NCI-H146 treated with DMSO at 0.1 percent for 48 hours (cell line): Measurements from ENCODE around the gene CTH.
"Not testable (repeated sequence)": the region's sequence is repeated elsewhere in the genome, so short reads cannot be mapped to it uniquely, and the experiment has no call there.

Experiments
- DNase-seq: peaks from one replicate; lab custom pipeline; 2025; ENCODE audit not compliant: unreplicated experiment; lab: John Stamatoyannopoulos, UW

Gene CTH

GRCh38 chr1:70449049-70449448 lies 38.0 kb downstream of the CTH start:
- DNase-seq: no peak

DNA sequence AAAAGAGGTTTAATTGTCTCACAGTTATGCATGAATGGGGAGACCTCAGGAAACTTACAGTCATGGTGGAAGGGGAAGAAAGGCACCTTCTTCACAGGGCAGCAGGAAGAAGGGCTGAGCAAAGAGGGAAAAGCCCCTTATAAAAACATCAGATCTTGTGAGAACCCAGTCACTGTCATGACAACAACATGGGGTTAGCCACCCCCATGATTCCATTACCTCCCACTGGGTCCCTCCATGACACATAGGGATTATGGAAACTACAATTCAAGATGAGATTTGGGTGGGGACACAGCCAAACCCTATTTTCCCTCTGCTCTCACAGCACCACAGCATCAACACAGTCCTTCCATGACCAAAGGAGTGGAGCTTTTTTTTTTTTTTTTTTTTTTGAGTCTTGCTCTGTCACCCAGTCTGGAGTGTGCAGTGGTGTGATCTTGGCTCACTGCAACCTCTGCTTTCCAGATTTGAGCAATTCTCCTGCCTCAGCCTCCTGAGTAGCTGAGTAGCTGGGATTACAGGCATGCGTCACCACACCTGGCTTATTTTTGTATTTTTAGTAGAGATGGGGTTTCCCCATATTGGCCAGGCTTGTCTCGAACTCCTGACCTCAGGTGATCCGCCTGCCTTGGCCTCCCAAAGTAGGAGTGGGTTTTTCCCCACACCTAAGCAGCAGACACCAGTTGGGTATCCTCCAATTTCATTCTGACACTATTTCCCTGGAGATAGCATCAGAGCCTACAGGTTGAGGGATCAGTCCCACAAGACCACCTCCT lies 41.3 kb downstream of the CTH start:
- DNase-seq: not testable (repeated sequence)

DNA sequence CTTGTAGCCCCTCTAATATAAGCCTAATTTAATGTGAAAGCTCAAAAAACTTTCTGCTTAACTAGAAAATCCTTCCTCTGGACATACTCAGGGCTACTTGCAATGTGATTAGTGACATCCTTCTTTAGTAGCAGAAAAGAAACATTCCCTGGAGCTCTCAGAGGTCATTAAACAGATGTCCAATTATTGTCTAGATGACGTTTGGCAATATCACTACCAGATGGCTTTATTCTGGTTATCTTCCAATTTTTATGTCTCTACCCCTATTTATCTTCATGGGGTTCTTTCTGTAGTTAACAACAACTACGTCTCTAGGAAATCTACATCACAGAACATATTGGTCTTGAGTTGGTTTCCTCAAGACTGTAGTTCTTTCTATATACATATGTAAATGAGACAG lies 44.2 kb downstream of the CTH start:
- DNase-seq: no peak

- DNase-seq: no peak
Measured at GRCh38 chr1:70458131-70458530, 47.1 kb downstream of the CTH start.

DNA sequence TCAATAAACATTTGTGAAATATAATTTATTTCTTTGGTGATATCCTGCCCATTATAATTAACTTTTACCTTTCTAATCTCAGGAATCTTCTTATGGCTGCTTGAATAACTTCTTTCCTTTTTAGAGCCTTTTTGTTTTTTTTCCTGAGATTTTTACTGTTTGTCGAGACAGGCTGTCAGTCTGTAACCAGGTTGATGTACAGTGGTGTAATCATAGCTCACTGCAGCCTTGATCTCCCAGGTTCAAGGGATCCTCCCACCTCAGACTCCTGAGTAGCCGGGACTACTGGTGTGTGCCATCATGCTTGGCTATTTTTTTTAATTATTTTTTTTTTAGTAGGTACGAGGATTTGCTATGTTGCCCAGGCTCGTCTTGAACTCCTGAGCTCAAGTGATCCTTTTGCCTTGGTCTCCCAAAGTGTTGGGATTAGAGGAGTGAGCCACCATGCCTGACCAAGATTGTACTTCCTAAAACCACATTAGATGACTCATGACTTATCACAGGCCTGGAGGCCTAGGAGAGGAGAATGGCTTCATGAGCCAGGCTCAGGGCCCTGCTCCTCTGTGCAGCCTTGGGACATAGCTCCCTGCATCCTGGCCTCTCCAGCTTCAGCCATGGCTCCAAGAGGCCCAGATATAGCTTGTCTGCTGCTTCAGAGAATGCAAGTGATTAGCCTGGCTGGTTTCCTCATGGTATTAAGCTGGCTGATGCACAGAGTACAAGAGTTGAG lies 48.6 kb downstream of the CTH start:
- DNase-seq: no peak

DNA sequence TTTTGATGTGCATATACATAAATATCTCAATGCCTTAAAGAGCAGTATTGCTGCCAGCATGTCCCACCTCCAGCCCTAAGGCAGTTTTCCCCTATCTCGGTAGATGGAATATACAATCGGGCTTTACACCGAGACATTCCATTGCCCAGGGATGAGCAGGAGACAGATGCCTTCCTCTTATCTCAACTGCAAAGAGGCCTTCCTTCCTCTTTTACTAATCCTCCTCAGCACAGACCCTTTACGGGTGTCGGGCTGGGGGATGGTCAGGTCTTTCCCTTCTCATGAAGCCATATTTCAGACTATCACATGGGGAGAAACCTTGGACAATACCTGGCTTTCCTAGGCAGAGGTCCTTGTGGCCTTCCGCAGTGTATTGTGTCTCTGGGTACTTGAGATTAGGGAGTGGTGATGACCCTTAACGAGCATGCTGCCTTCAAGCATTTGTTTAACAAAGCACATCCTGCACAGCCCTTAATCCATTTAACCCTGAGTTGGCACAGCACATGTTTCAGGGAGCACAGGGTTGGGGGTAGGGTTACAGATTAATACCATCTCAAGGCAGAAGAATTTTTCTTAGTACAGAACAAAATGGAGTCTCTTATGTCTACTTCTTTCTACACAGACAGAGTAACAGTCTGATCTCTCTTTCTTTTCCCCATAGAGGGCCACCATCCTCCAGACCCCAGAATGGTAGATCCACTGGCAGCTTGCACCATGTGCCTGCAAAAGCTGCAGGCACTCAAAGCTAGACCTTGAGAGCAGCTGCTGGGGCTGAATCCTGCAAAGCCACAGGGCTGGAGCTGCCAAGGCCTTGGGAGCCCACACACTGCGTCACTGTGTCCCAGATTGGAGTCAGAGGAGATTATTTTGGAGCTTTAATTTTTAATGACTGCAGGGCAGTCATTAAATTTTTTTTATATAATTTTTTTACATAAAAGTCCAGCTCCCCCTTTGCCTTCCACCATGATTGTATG lies 50.0 kb downstream of the CTH start:
- DNase-seq: not testable (repeated sequence)

GRCh38 chr1:70462611-70463010 lies 51.5 kb downstream of the CTH start:
- no peak for DNase-seq

DNA sequence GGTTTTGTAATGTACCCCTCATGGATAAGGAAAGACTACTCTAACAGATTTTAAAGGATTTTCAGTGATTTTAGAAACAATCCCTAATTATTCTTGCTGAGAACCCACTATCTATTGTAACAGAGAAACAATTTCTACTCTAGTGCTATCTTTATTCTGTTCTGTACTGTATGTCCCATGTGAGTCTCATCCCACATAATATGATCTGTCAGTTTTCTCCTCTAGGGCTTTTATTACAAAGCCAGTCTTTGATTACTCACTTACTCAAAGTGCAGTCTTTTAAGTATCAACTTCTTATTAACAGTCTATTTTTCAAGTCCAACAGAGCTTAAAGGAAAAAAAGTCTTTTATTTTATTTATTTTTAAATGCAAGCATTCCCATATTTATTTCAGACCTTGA lies 54.8 kb downstream of the CTH start:
- no peak for DNase-seq

DNA sequence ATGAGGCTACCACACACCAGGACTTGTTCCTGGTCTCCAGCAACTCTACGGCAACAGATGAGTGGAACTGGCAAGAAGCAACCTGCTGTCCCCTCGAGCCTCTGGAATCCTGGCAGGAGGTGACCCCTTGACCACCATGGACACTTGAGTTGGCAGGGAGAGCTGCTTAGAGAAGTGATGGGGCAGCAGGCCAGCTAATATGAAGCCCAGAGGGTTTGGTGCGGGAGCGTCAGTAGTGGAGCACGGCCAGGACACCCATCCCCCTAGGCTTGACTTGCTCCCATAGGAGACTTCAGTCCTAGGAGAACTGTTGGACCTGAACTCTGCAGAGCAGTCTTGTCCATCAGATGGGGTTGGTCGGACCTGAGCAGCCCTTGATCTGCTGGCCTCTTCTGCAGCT lies 56.5 kb downstream of the CTH start:
- no peak for DNase-seq

DNA sequence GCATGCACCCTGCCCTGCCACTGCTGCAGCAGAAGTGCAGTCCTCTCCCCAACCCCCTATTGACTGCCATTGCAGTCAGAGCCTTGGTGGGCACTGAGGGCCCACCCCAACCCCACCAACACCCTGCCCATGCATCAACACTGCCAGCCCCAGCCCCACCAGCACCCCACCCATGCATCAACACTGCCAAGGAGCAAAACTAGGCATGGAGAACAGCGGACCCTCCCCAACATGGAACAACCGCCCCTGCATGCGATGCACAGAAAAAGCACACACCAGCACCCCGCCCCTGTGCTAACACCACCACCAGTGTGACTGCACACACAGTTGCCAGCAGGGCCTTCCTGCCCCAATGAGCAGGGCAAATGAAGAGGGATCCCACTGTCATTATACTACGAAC lies 57.1 kb downstream of the CTH start:
- no peak for DNase-seq

DNA sequence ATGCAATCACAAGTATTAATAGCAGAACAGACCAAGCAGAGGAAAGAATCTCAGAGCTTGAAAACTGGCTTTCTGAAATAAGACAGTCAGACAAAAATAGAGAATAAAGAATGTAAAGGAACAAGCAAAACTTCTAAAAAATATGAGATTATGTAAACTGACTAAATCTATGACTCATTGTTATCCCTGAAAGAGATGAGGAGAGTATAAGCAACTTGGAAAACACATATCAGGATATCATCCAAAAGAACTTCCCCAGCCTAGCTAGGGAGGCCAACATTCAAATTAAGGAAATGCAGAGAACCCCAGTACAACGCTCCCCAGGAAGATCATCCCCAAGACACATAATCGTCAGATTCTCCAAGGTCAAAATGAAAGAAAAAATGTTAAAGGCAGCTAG lies 58.1 kb downstream of the CTH start:
- DNase-seq: not testable (repeated sequence)

DNA sequence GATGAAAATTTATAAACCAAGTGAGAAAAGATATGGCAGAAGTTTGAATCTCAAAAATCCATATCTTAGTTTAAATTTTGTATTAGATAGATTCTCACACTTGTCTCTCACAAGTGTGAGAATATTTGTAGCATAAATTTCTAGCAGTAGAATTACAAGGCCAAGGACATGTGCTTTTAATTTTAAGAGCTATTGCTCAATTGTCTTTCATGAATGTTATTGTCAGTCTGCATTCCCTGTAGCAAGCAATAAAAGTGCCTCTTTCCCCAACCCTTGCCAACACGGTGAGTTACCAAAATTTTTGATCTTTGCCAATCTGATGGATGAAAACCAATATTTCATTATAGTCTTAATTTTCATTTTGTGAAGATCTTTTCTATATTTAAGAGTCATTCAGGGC lies 64.0 kb downstream of the CTH start:
- DNase-seq: no peak

DNA sequence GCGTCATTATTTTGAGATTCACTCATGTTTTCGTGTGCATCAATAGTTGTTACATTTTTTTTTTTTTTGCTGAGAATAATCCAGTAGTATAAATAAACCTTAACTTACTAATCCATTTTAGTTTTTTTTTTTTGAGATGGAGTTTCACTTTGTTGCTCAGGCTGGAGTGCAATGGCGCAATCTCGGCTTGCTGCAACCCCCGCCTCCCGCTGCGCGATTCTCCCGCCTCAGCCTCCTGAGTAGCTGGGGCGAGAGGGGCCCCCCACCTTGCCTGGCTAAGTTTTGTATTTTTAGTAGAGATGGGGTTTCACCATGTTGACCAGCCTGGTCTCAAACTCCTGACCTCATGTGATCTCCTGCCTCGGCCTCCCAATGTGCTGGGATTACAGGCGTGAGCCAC lies 66.0 kb downstream of the CTH start:
- no peak for DNase-seq

GRCh38 chr1:70477905-70478304 lies 66.8 kb downstream of the CTH start:
- not testable (repeated sequence) for DNase-seq

- DNase-seq: no peak
Measured at GRCh38 chr1:70483342-70483741, 72.3 kb downstream of the CTH start.

GRCh38 chr1:70485624-70486023 lies 74.6 kb downstream of the CTH start:
- DNase-seq: no peak

DNA sequence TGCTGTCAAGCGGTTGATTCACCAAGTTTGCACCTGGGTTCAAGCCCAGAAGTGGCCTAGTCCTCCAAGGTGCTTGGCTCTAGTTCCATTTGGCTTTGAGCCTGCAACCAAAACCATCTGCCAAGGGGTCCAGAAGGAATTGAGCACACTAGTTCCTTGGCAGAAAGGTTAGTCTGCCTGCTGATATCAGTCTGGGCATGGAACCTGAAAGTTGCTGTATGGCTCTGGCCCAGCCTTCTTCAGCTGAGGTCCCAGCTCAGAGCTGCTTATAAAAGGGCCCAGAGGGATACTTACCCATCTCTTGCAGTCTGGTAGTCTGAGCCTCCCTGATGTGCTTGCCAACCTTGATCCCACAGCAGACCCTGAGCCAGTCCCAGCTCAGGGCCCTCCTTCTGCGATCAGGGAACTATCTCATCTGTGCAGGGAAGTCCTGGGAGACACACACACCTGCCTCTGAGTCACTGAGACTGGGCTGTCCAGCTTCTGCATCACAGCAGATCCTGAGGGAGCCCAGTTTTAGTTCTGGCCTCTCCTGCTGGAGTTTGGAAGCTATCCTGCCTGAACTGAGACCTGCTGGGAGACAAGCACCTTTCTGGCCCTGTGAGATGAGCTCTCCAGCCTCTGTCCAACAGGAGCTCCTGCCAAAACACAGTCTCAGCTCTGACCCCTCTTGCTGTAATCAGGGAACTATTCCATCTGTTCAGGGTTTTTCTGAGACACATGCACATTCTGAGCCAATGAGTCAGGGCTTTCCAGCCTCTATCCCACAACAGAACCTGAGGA lies 75.8 kb downstream of the CTH start:
- no peak for DNase-seq

- DNase-seq: no peak
Measured at GRCh38 chr1:70487459-70487815, 76.4 kb downstream of the CTH start.

DNA sequence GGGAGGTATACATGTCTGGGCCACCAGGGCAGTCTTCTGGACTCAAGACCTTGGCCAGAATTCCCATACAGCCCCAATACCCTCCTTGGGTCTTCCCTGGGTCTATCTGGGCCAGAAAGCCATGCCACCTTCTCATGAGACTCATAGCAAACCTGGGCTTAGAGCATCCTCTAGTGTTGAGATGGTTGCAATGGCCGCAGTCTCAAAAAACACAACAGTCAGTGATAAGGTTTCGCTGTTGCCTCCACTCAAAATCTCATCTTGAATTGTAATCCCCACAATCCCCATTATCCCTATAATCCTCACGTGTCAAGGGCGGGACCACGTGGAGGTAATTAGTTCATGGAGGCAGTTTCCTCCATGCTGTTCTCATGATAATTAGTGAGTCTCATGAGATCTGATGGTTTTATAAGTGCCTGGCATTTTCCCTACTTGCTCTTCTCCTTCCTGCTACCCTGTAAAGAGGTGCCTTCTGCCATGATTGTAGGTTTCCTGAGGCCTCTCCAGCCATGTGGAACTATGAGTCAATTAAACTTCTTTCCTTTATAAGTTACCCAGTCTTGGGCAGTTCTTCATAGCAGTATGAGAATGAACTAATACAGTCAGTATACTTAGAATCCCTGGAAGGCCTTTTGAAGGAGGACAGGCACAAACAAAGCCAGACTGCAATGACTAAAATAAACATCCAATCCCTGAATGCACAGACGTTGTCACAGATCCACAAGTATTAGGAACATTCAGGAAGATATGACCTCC lies 77.0 kb downstream of the CTH start:
- peak; percentile 2 for DNase-seq
